OCI-LY3 (cell line): ENCODE results near the gene OARD1.

Experiments used
- H2AFZ ChIP-seq: fragments of 200-600, 300-600 bp; shearing (Covaris generic); 2 replicates; pipeline ENCODE4 v1.6.0; 2014; ENCODE audit warnings: antibody characterized with exemption, low read depth, low read length
- H3K27ac ChIP-seq: fragments of 200-600, 300-600 bp; sonication (generic); 2 replicates; pipeline ENCODE4 v1.5.1; 2014; ENCODE audit warnings: mild to moderate bottlenecking, low read length, moderate library complexity, mixed read lengths
- H3K27me3 ChIP-seq: fragments of 200-600, 300-600 bp; sonication (generic); 2 replicates; pipeline ENCODE4 v1.6.1; 2014; ENCODE audit warnings: low read depth, low read length, mixed read lengths
- H3K36me3 ChIP-seq: fragments of 200-600, 300-600 bp; sonication (generic); replicated peaks from 2 replicates; pipeline ENCODE3; 2014; ENCODE audit warnings: low read depth, low read length, mixed read lengths
- H3K4me1 ChIP-seq: fragments of 300-600, 200-600 bp; sonication (generic); 2 replicates; pipeline ENCODE4 v1.6.1; 2014; ENCODE audit warnings: low read length, mixed read lengths
- H3K4me2 ChIP-seq: fragments of 200-600, 300-600 bp; sonication (generic); 2 replicates; pipeline ENCODE4 v1.6.1; 2014; ENCODE audit warnings: low read length, mixed read lengths
- H3K4me3 ChIP-seq: fragments of 300-600, 200-600 bp; sonication (generic); 2 replicates; pipeline ENCODE4 v1.5.1; 2014; ENCODE audit warnings: antibody characterized with exemption, mild to moderate bottlenecking, low read length, moderate library complexity
- H3K79me2 ChIP-seq: fragments of 300-600, 200-600 bp; shearing (Covaris generic); 2 replicates; pipeline ENCODE4 v1.6.1; 2014; ENCODE audit warnings: mild to moderate bottlenecking, low read length, mixed read lengths
- H3K9ac ChIP-seq: fragments of 300-600, 200-600 bp; shearing (Covaris generic); 2 replicates; pipeline ENCODE4 v1.6.0; 2014; ENCODE audit warnings: mild to moderate bottlenecking, low read length, moderate library complexity
- H3K9me3 ChIP-seq: fragments of 200-600, 300-600 bp; shearing (Covaris generic); 2 replicates; pipeline ENCODE4 v1.6.1; 2014; ENCODE audit warnings: low read length, mixed read lengths; ENCODE audit not compliant: insufficient read depth
- H4K20me1 ChIP-seq: fragments of 200-600, 300-600 bp; sonication (generic); 2 replicates; pipeline ENCODE4 v1.6.1; 2016; ENCODE audit warnings: low read length, mixed read lengths; ENCODE audit not compliant: insufficient read depth
- EZH2phosphoT487 ChIP-seq: fragments of 200-600 bp; shearing (Covaris generic); IDR thresholded peaks from 2 replicates; pipeline ENCODE4 v1.6.1; 2018; ENCODE audit warnings: antibody characterized with exemption, mixed run types, low read depth
- TF ChIP-seq, protein P1 (sequence below): fragments of 200-600, 300-600 bp; sonication (generic); IDR thresholded peaks from 2 replicates; pipeline ENCODE4 v1.5.1; 2014; ENCODE audit warnings: antibody characterized with exemption, low read length, low read depth

The OARD1 gene

DNA sequence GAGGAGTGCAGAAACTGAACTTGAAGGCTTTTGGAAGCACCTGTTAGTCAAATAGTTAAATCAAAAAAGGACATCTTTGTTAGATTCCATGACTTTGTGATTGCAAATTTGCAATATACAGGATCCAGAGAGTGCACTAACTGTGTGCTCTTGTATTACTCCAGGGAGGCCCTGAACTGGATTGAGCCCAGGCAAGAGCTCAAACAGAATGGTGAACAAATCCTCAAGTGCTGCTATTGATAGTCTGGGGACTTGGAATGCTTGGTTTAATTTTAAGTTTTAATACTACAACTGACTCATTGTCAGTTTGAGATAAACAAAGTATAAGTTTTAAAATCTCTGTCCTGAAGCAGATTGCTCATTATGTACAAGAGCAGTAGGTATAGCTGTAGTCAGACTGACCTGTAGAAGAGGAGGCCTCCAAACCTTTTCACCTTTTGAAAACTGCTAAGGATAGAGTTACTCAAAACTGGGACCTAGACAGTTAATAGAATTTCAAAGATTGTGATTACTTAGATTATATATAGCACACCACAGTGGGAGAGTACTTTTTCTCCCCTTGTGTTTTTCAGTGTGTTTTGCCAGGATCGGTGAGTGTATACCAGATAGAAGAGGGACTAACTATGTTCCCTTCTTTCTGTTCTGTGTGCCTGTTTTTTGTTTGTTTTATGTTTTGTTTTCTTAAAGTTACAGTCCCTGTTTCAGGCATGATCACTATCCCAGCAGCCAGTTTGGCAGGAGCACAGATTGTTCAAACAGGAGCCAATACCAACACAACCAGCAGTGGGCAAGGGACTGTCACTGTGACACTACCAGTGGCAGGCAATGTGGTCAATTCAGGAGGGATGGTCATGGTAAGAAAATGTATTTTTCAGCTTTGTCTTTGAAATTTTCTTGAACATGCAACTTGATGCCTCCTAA lies 18.9 kb upstream of the OARD1 start:
- no peak for TF ChIP-seq EZH2phosphoT487
- TF ChIP-seq, protein P1, sequence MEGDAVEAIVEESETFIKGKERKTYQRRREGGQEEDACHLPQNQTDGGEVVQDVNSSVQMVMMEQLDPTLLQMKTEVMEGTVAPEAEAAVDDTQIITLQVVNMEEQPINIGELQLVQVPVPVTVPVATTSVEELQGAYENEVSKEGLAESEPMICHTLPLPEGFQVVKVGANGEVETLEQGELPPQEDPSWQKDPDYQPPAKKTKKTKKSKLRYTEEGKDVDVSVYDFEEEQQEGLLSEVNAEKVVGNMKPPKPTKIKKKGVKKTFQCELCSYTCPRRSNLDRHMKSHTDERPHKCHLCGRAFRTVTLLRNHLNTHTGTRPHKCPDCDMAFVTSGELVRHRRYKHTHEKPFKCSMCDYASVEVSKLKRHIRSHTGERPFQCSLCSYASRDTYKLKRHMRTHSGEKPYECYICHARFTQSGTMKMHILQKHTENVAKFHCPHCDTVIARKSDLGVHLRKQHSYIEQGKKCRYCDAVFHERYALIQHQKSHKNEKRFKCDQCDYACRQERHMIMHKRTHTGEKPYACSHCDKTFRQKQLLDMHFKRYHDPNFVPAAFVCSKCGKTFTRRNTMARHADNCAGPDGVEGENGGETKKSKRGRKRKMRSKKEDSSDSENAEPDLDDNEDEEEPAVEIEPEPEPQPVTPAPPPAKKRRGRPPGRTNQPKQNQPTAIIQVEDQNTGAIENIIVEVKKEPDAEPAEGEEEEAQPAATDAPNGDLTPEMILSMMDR: no peak
- Histone ChIP-seq H3K27me3 (no peaks in the 10 kb centered on the region), H3K27ac (no peak overlapping the region), H3K9ac (no peak overlapping the region), H4K20me1 (peaks cover 3% of the 10 kb centered on the region; the same call in 1 of the 2 replicates), H2AFZ (no peak overlapping the region), H3K9me3 (no peaks in the 10 kb centered on the region), H3K4me1 (no peaks in the 10 kb centered on the region), H3K4me3 (no peak overlapping the region), H3K36me3 (peaks cover 65% of the 10 kb centered on the region), H3K79me2 (peaks cover under 1% of the 10 kb centered on the region; the same call in 1 of the 2 replicates), H3K4me2 (no peak overlapping the region)

- peaks cover 4% of the 10 kb centered on the region; the same call in 1 of the 2 replicates for H3K79me2 ChIP-seq
- no peaks in the 10 kb centered on the region for H3K27me3 ChIP-seq
- H3K9ac ChIP-seq: no peak overlapping the region
- H3K9me3 ChIP-seq: no peaks in the 10 kb centered on the region
- no peak overlapping the region for H3K27ac ChIP-seq
- H3K36me3 ChIP-seq: peaks cover 61% of the 10 kb centered on the region
- TF ChIP-seq, protein P1: no peak
- TF ChIP-seq EZH2phosphoT487: no peak
- no peak overlapping the region for H2AFZ ChIP-seq
- H3K4me1 ChIP-seq: no peaks in the 10 kb centered on the region
- no peak overlapping the region for H3K4me2 ChIP-seq
- peaks cover 3% of the 10 kb centered on the region; the same call in 1 of the 2 replicates for H4K20me1 ChIP-seq
- no peak overlapping the region for H3K4me3 ChIP-seq
These were observed 16.3 kb upstream of the OARD1 start for GRCh38 chr6:41088451-41088850.

GRCh38 chr6:41085182-41085581 lies 13.0 kb upstream of the OARD1 start:
- peaks cover 9% of the 10 kb centered on the region; the same call in 1 of the 2 replicates for H4K20me1 ChIP-seq
- H3K9me3 ChIP-seq: no peaks in the 10 kb centered on the region
- no peak overlapping the region for H3K4me3 ChIP-seq
- no peaks in the 10 kb centered on the region for H3K27me3 ChIP-seq
- TF ChIP-seq, protein P1: no peak
- no peak for TF ChIP-seq EZH2phosphoT487
- no peak overlapping the region for H3K27ac ChIP-seq
- no peak overlapping the region for H2AFZ ChIP-seq
- H3K79me2 ChIP-seq: peaks cover 19% of the 10 kb centered on the region; the same call in 1 of the 2 replicates
- no peaks in the 10 kb centered on the region for H3K4me1 ChIP-seq
- H3K9ac ChIP-seq: no peak overlapping the region
- H3K36me3 ChIP-seq: peaks cover 53% of the 10 kb centered on the region
- no peak overlapping the region for H3K4me2 ChIP-seq

DNA sequence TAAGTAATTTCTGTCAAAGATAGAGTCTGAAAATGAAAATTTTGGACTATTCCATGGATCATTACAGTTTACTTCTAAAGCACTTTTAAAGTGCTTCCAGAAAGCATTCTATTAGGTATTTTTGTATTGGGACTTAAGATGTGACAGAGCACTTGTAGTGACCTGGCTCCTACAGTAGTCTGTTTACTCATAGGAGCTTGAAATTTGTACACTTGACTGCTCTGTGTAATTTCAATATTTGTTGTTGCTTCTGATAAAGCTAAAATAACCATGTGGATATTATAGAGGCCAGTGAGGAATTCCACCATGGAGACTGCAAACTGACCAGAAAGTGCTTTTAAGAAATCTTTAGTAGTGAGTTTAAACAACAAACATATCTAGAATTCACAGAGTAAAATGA lies 10.9 kb upstream of the OARD1 start:
- Histone ChIP-seq H3K27ac (no peak overlapping the region), H3K4me3 (no peak overlapping the region), H3K27me3 (no peaks in the 10 kb centered on the region), H4K20me1 (peaks cover 9% of the 10 kb centered on the region; the same call in 1 of the 2 replicates), H3K9me3 (no peaks in the 10 kb centered on the region), H3K4me2 (no peak overlapping the region), H3K36me3 (peaks cover 63% of the 10 kb centered on the region), H3K9ac (no peak overlapping the region), H2AFZ (no peak overlapping the region), H3K79me2 (peaks cover 38% of the 10 kb centered on the region), H3K4me1 (no peaks in the 10 kb centered on the region)
- no peak for TF ChIP-seq EZH2phosphoT487
- TF ChIP-seq, protein P1: no peak
